Liver (tissue), 9 donors: ENCODE measurements around the gene GLOD4. TPM values are rescaled to one million over a fixed set of nuclear protein-coding genes. Genes with fewer than 3 reads are reported as not detected.

ENCODE experiments used
- DNase-seq: peaks from one replicate; pipeline ENCODE4 v3.0.0-alpha.2; 2017; ENCODE audit warnings: low spot score
- H3K27ac ChIP-seq, 2 donors: one replicate each; pipeline ENCODE4 v1.7.0; 2013; ENCODE audit warnings: inconsistent platforms in 2 of 2, low read length in 2 of 2, control low read depth in 1 of 2, low read depth in 1 of 2, mild to moderate bottlenecking in 1 of 2
- H3K27me3 ChIP-seq, 4 donors: one replicate each; pipeline versions ENCODE4 v1.6.1 to v1.7.0; 2013; ENCODE audit warnings: low read length in 3 of 4, inconsistent platforms in 1 of 4, mild to moderate bottlenecking in 1 of 4, moderate library complexity in 1 of 4; ENCODE audit not compliant: control insufficient read depth in 4 of 4, insufficient read depth in 4 of 4
- H3K36me3 ChIP-seq, 4 donors: one replicate each; pipeline versions ENCODE4 v1.6.1 to v1.7.0; 2013; ENCODE audit warnings: low read length in 3 of 4, mild to moderate bottlenecking in 3 of 4, low read depth in 1 of 4, moderate library complexity in 1 of 4; ENCODE audit not compliant: control insufficient read depth in 4 of 4, insufficient read depth in 3 of 4
- H3K4me1 ChIP-seq, 4 donors: one replicate each; pipeline versions ENCODE4 v1.6.1 to v1.7.0; 2013; ENCODE audit warnings: low read length in 3 of 4, mild to moderate bottlenecking in 3 of 4, moderate library complexity in 1 of 4; ENCODE audit not compliant: control insufficient read depth in 4 of 4, insufficient read depth in 4 of 4
- H3K4me3 ChIP-seq, 3 donors: one replicate each; pipeline versions ENCODE4 v1.6.1 to v1.7.0; 2013; ENCODE audit warnings: low read length in 3 of 3, control low read depth in 1 of 3, low read depth in 1 of 3, mild to moderate bottlenecking in 1 of 3
- H3K9ac ChIP-seq, 2 donors: one replicate each; pipeline ENCODE4 v1.7.0; 2013; ENCODE audit warnings: low read length in 2 of 2, mild to moderate bottlenecking in 2 of 2, moderate library complexity in 2 of 2, control low read depth in 1 of 2, low read depth in 1 of 2
- H3K9me3 ChIP-seq, 4 donors: one replicate each; pipeline versions ENCODE4 v1.6.1 to v1.7.0; 2013; ENCODE audit warnings: low read length in 3 of 4; ENCODE audit not compliant: control insufficient read depth in 4 of 4
- CTCF ChIP-seq: fragments of 150-350 bp; IDR thresholded peaks from 2 replicates; pipeline ENCODE4 v1.5.1; 2017; ENCODE audit warnings: improper control_type of control experiment, low read depth, low read length; ENCODE audit not compliant: missing input control
- EGR1 ChIP-seq, 2 donors: IDR thresholded peaks; 2 replicates each; pipeline ENCODE4 v1.6.1; 2016 to 2018; ENCODE audit warnings: antibody characterized with exemption in 2 of 2, low read depth in 2 of 2
- FOXA1 ChIP-seq: IDR thresholded peaks from 2 replicates; pipeline ENCODE4 v1.6.1; 2016; ENCODE audit warnings: antibody characterized with exemption
- FOXA2 ChIP-seq: IDR thresholded peaks from 2 replicates; pipeline ENCODE4 v1.6.1; 2016; ENCODE audit warnings: antibody characterized with exemption
- GABPA ChIP-seq, 2 donors: IDR thresholded peaks in 1 of 2; conservative IDR thresholded peaks in 1 of 2; 2 replicates each; pipeline ENCODE4 v1.6.1; 2016; ENCODE audit warnings: antibody characterized with exemption in 2 of 2, mild to moderate bottlenecking in 1 of 2, moderate library complexity in 1 of 2
- HNF4A ChIP-seq, 2 donors: conservative IDR thresholded peaks; 2 replicates each; pipeline ENCODE4 v1.6.1; 2016; ENCODE audit warnings: antibody characterized with exemption in 2 of 2, mild to moderate bottlenecking in 2 of 2
- HNF4G ChIP-seq: IDR thresholded peaks from 2 replicates; pipeline ENCODE4 v1.6.1; 2016; ENCODE audit warnings: antibody characterized with exemption
- JUND ChIP-seq, 2 donors: IDR thresholded peaks; 2 replicates each; pipeline ENCODE4 v1.6.1; 2016; ENCODE audit warnings: antibody characterized with exemption in 2 of 2
- MAX ChIP-seq: IDR thresholded peaks from 2 replicates; pipeline ENCODE4 v1.6.1; 2016; ENCODE audit warnings: antibody characterized with exemption
- NR2F2 ChIP-seq: IDR thresholded peaks from 2 replicates; pipeline ENCODE4 v1.6.1; 2016; ENCODE audit warnings: antibody characterized with exemption
- RAD21 ChIP-seq, 2 donors: IDR thresholded peaks; 2 replicates each; pipeline ENCODE4 v1.6.1; 2016; ENCODE audit warnings: antibody characterized with exemption in 2 of 2, mild to moderate bottlenecking in 2 of 2
- REST ChIP-seq: IDR thresholded peaks from 2 replicates; pipeline ENCODE4 v1.6.1; 2016; ENCODE audit warnings: antibody characterized with exemption, mild to moderate bottlenecking
- RXRA ChIP-seq, 2 donors: IDR thresholded peaks; 2 replicates each; pipeline ENCODE4 v1.6.1; 2017 to 2018; ENCODE audit warnings: antibody characterized with exemption in 2 of 2, mild to moderate bottlenecking in 1 of 2
- SP1 ChIP-seq: IDR thresholded peaks from 2 replicates; pipeline ENCODE4 v1.6.1; 2018; ENCODE audit warnings: antibody characterized with exemption, mild to moderate bottlenecking
- TAF1 ChIP-seq: conservative IDR thresholded peaks from 2 replicates; pipeline ENCODE4 v1.6.1; 2016; ENCODE audit warnings: antibody characterized with exemption, mild to moderate bottlenecking
- YY1 ChIP-seq: IDR thresholded peaks from 2 replicates; pipeline ENCODE4 v1.6.1; 2016; ENCODE audit warnings: antibody characterized with exemption, mild to moderate bottlenecking
- WGBS: extraction: QIAGEN DNeasy Blood & Tissue Kit; methylation state at CpG from one replicate; pipeline ENCODE4 v1.1.7; 2013; 5-methylcytosine and 5-hydroxymethylcytosine counted together
- polyA plus RNA-seq, 2 donors: library from polyadenylated mRNA; stranded (reverse) in 1 of 2; unstranded in 1 of 2; fragments of 200-250 nt in 1 of 2; fragments of >200 nt in 1 of 2; fragmentation: Nextera tagmentation in 1 of 2; extraction: Ambion mirVana in 1 of 2; gene quantifications; one replicate each; pipeline versions ENCODE4 v1.2.1 to v1.2.3, GENCODE V29; 2013 to 2015
- total RNA-seq, 2 donors: library from RNA; depleted of rRNA; stranded (reverse); fragments of >200 nt; gene quantifications; one replicate each; pipeline ENCODE4 v1.2.3, GENCODE V29; 2014
- TF ChIP-seq, protein P1 (sequence below): IDR thresholded peaks from 2 replicates; pipeline ENCODE4 v1.6.1; 2016; ENCODE audit warnings: antibody characterized with exemption
- donor health status: healthy.
- donor health status: healthy.
- donor health status: healthy.
- donor health status: healthy.
- donor health status: healthy.

Gene GLOD4
- total and polyA plus RNA-seq, 4 donors = 26.1 to 50.5 (median 39.0) TPM

GRCh38 chr17:737561-738113 is 44.4 kb downstream of the GLOD4 start:
- Histone ChIP-seq H3K27me3 (no peaks in the 10 kb centered on the region), H3K4me1 (peaks cover 0 to 8% (median 5%) of the 10 kb centered on the region in 4 donors), H3K36me3 (peaks cover 0 to 5% (median 2%) of the 10 kb centered on the region in 4 donors), H3K27ac (no peak overlapping the region), H3K9me3 (no peaks in the 10 kb centered on the region), H3K4me3 (no peak overlapping the region), H3K9ac (no peak overlapping the region)
- no peak for DNase-seq
- 97% methylated on average over 13 of the region's 13 CpGs for WGBS
- no peak for TF ChIP-seq FOXA2
- no peak for TF ChIP-seq GABPA (IDR thresholded peaks at IDR 0.05 in 1 of 2, conservative IDR thresholded peaks at IDR 0.05 in 1 of 2)
- no peak for TF ChIP-seq YY1
- TF ChIP-seq RXRA (IDR thresholded peaks at IDR 0.05) = no peak
- TF ChIP-seq NR2F2 = no peak
- no peak for TF ChIP-seq RAD21 (IDR thresholded peaks at IDR 0.05)
- no peak for TF ChIP-seq HNF4A (conservative IDR thresholded peaks at IDR 0.05)
- TF ChIP-seq MAX = no peak
- TF ChIP-seq TAF1 = no peak
- TF ChIP-seq, protein P1, sequence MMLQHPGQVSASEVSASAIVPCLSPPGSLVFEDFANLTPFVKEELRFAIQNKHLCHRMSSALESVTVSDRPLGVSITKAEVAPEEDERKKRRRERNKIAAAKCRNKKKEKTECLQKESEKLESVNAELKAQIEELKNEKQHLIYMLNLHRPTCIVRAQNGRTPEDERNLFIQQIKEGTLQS = no peak
- TF ChIP-seq REST = no peak
- TF ChIP-seq HNF4G = no peak
- TF ChIP-seq JUND (IDR thresholded peaks at IDR 0.05) = no peak
- TF ChIP-seq CTCF = no peak
- no peak for TF ChIP-seq EGR1 (IDR thresholded peaks at IDR 0.05; ENCODE audit: low read depth in 2 of 2)
- no peak for TF ChIP-seq FOXA1
- no peak for TF ChIP-seq SP1

DNA sequence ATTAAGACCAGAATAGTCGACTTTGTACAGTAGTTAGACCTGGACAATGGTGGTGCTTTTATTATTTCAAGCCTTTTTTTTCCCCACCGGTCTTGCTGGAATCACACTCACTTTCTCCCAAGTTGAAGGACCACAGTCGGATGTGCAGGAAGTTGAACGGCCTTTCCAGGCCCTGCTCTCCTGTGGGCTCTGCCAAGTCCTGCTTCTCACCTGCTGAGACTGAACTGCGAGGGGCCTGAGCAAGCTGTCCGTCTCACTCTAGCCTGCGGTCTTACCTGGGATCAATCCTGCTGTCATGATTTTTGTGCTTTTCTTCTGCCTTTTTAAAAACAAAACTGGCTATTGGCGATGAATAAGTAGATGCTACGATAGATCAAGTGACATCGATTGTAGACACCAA is 48.3 kb downstream of the GLOD4 start:
- Histone ChIP-seq H3K4me1 (peaks cover 0 to 14% (median 7%) of the 10 kb centered on the region in 4 donors), H3K9ac (no peak overlapping the region), H3K9me3 (no peaks in the 10 kb centered on the region), H3K27me3 (no peaks in the 10 kb centered on the region), H3K36me3 (no peaks in the 10 kb centered on the region), H3K27ac (no peak overlapping the region), H3K4me3 (no peak overlapping the region)
- no peak for TF ChIP-seq REST
- TF ChIP-seq CTCF = no peak
- TF ChIP-seq MAX = no peak
- no peak for TF ChIP-seq HNF4A (conservative IDR thresholded peaks at IDR 0.05)
- no peak for TF ChIP-seq FOXA1
- no peak for TF ChIP-seq YY1
- TF ChIP-seq EGR1 (IDR thresholded peaks at IDR 0.05; ENCODE audit: low read depth in 2 of 2) = no peak
- TF ChIP-seq TAF1 = no peak
- TF ChIP-seq GABPA (IDR thresholded peaks at IDR 0.05 in 1 of 2, conservative IDR thresholded peaks at IDR 0.05 in 1 of 2) = no peak
- TF ChIP-seq NR2F2 = no peak
- WGBS = 82% methylated on average over 10 of the region's 10 CpGs
- no peak for DNase-seq
